Spinal cord (tissue), 10 donors: Measurements from ENCODE around the gene DPP6. TPM values are rescaled to one million over a fixed set of nuclear protein-coding genes. Genes with fewer than 3 reads are reported as not detected.
"Not testable (repeated sequence)": the region's sequence is repeated elsewhere in the genome, so short reads cannot be mapped to it uniquely, and the experiment has no call there.

Experiments used
- DNase-seq, 6 donors: peaks; one replicate each; pipeline versions ENCODE4 v3.0.0 to v3.0.0-alpha.2; 2013 to 2015; ENCODE audit warnings: low spot score in 6 of 6, low read depth in 4 of 6
- H3K27ac ChIP-seq: one replicate; pipeline ENCODE4 v1.5.1; 2013; ENCODE audit warnings: low read depth, low read length, control low read depth
- H3K27me3 ChIP-seq: one replicate; pipeline ENCODE4 v1.6.1; 2013; ENCODE audit warnings: low read length; ENCODE audit not compliant: control insufficient read depth, insufficient read depth
- H3K36me3 ChIP-seq: one replicate; pipeline ENCODE4 v1.6.1; 2013; ENCODE audit warnings: low read length; ENCODE audit not compliant: control insufficient read depth, insufficient read depth
- H3K4me1 ChIP-seq: one replicate; pipeline ENCODE4 v1.6.1; 2013; ENCODE audit warnings: low read length; ENCODE audit not compliant: control insufficient read depth, insufficient read depth
- H3K4me3 ChIP-seq: one replicate; pipeline ENCODE4 v1.5.1; 2013; ENCODE audit warnings: low read depth, low read length, control low read depth
- H3K9me3 ChIP-seq: one replicate; pipeline ENCODE4 v1.6.1; 2013; ENCODE audit warnings: low read length; ENCODE audit not compliant: control insufficient read depth, insufficient read depth
- WGBS: methylation state at CpG from one replicate; pipeline ENCODE4 v1.1.5; 2013; ENCODE audit warnings: missing lambda C conversion rate; ENCODE audit not compliant: insufficient coverage; 5-methylcytosine and 5-hydroxymethylcytosine counted together
- polyA plus RNA-seq, 2 donors: library from polyadenylated mRNA; unstranded; fragments of 120-200 nt; gene quantifications; one replicate each; pipeline ENCODE4 v1.2.1, GENCODE V29; 2013; ENCODE audit not compliant: insufficient read length in 2 of 2
- total RNA-seq, 2 donors: library from RNA; depleted of rRNA in 1 of 2; stranded (reverse); fragments of 120-200 nt in 1 of 2; fragments of >200 nt in 1 of 2; gene quantifications; one replicate each; pipeline versions ENCODE4 v1.2.3 to v1.2.4, GENCODE V29; 2013 to 2014
- donor health status: healthy.

The DPP6 gene
- total and polyA plus RNA-seq, 4 donors, result 36.3 to 104 (median 78.5) TPM

DNA sequence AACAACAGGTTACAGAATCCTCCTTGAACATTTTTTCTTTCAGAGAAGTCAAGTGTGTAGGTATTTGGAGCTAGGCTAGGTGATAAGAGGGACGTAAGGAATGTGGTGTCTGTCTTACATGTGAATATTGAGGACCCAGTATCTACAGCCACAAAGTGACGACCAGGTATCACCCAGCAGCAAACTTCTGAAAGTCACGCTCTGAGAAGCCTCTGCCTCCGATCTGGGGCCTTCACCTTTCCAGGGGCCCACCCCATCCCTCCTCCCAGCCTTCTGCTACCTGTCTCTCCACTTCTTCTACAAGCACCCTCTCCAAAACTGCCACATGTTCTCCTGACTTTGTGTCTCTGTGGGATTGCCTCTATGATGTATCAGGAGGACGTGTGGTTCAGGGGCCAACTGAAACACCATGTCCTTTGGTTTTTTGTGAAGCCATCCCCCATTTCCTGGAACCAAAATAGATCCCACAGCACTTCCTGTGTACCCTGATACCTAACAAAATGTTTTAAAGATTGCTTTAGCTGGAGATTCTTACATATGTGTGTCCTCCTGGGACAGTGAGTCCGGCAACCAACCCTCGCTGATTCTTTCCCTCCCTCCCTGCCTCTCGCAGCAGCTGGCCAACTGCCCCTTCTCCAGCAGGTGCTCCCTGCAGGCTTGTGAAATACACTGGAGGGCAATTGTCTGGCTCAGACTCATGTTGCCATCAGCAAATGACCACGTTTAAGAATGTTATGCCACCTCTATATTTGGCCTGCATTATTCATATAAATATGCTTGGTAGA is 93.9 kb downstream of the DPP6 start:
- H3K9me3 ChIP-seq, H3K27ac ChIP-seq, H3K27me3 ChIP-seq, H3K36me3 ChIP-seq, H3K4me3 ChIP-seq, DNase-seq, H3K4me1 ChIP-seq: not testable (repeated sequence)
- WGBS, result 58% methylated on average over 2 of the region's 9 CpGs

DNA sequence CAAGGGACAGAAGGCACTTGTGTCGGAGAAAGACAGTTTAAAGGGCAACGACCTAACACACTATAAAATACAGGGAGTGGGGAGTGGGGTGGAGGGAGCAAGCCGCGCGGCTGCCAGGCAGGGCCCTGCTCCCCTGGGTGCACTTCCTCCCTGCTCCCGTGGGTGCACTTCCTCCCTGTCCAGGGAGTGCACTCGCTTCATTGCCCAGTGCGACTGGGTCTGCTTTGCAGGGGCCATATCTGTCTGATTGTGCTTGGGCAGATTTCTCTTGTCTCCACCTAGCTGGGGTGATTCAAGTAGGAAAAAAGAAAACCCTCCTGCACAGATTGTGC is 94.5 kb downstream of the DPP6 start:
- H3K27me3 ChIP-seq, H3K27ac ChIP-seq, DNase-seq, H3K4me3 ChIP-seq, H3K36me3 ChIP-seq, H3K4me1 ChIP-seq, H3K9me3 ChIP-seq: not testable (repeated sequence)
- no CpG with 5 or more reads among the region's 8 CpGs for WGBS

DNA sequence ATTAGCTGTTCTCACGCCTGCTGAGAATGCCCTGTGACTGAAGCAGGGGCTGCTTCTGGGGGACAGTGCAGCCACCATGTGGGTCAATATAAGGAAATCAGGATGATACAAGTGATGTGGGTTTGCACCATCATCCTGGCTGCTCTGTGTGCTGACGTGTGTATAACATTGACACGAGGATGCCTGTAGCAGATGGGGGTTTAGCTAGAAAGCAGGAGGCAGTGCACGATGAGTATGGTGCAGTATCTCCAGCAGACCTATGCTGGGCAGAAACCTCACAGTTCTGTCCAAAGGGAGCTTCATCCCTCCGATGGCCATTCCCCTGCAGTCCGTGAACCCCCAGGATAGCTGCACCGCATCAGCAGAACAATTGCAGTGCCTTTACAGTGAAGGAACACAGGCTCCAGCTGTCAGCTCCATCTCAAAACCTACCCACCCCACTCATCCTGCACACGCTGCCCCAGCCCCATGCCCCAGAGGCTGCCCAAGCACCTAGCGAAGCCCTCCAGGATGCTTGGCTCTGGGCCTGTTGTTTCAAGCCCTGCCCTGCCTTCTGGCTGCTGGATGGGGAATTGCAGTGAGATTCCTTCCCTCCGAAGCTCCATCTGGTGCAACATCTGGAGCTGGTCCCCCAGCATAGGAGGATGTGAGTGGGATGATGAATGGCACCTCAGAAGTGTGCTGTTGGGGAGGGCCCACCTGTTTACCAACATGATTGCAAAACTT is 96.8 kb downstream of the DPP6 start:
- H3K4me3 ChIP-seq, H3K36me3 ChIP-seq, H3K4me1 ChIP-seq, H3K27me3 ChIP-seq, H3K27ac ChIP-seq, H3K9me3 ChIP-seq: not testable (repeated sequence)
- DNase-seq, result peak in 1 of 6 donors; percentile 35
- WGBS, result 92% methylated on average over 3 of the region's 10 CpGs

DNA sequence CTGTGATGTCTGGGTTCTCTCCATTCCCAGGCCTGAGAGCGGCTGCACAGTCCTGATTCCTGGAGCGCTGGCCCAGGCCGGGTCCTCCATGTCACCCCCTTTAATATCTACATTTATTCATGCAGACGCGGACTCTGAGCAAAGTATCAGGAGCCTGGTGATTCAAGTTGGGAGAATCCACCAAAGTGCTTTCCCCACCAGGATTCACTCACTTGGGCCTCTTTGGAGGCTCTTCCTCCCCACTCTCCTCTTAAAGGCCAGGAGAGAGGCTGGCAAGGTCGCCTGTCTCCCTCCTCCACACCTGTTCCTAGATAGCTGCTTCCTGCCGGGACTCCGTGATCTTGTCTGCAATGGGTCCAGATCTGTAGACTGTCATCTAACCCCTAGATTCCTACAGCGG is 98.5 kb downstream of the DPP6 start:
- H3K27ac ChIP-seq, DNase-seq, H3K9me3 ChIP-seq, H3K36me3 ChIP-seq, H3K4me1 ChIP-seq, H3K27me3 ChIP-seq, H3K4me3 ChIP-seq: not testable (repeated sequence)
- WGBS, result 97% methylated on average over 7 of the region's 9 CpGs

DNA sequence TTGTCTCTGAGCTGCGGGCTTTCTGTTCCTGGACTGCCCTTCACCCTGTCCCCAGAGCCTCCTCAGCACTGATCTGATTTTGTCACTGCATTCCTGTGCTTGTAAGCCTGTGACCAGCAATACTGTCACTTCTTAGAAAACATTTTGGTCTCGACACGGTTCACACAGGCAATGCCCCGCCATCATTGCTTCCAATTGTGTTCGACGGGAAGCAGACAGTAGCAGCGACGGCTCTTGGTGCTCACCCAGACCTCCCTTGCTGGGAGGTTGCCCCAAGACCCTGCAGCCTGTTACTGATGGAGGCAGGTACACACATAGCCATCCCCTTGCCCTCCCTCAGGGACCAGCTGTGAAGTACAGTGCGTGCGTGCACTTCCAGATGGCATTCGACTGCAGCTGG is 99.1 kb downstream of the DPP6 start:
- 88% methylated on average over 11 of the region's 11 CpGs for WGBS
- not testable (repeated sequence) for H3K4me1 ChIP-seq, H3K27ac ChIP-seq

DNA sequence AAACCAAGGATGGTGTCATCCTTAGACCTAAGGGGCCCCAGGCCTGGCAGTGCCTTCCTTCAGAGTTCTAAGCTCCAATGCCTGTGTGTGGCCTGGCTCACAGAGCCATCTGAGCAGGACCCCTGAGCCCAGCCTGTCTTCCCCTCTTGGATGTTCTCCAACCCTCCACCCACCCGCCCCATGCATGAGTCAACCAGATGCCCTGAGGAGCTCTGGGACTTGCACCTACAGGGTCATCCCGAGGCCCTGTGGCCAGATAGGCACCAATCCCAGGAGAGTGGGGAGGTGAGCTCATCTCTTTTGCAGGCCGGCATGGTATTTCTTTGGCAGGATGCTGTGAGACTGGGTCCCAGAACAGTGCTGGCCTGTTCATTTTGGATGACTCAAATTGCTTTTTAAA is 103.7 kb downstream of the DPP6 start:
- H3K27ac ChIP-seq, H3K4me3 ChIP-seq, DNase-seq, H3K36me3 ChIP-seq, H3K9me3 ChIP-seq, H3K4me1 ChIP-seq, H3K27me3 ChIP-seq: not testable (repeated sequence)
- 80% methylated on average over 1 of the region's 3 CpGs for WGBS

More for the DNA sequence above, 99.1 kb downstream of the DPP6 start:
- DNase-seq, H3K9me3 ChIP-seq, H3K36me3 ChIP-seq, H3K27me3 ChIP-seq, H3K4me3 ChIP-seq: not testable (repeated sequence)

DNA sequence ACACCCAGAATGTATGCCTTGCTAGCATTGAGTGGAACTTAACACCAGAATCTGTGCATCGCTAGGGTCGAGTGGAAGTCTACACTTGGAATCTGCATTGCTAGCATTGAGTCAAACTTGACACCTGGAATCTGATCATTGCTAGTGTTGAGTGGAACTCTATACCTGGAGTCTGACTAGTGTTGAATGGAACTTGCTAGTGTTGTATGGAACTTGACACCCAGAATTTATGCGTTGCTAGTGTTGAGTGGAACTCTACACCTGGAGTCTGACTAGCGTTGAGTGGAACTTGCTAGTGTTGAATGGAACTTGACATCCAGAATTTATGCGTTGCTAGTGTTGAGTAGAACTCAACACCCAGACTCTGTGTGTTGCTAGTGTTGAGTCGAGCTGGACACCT is 110.7 kb downstream of the DPP6 start:
- H3K4me1 ChIP-seq, result not testable (repeated sequence)
- 93% methylated on average over 2 of the region's 6 CpGs for WGBS

DNA sequence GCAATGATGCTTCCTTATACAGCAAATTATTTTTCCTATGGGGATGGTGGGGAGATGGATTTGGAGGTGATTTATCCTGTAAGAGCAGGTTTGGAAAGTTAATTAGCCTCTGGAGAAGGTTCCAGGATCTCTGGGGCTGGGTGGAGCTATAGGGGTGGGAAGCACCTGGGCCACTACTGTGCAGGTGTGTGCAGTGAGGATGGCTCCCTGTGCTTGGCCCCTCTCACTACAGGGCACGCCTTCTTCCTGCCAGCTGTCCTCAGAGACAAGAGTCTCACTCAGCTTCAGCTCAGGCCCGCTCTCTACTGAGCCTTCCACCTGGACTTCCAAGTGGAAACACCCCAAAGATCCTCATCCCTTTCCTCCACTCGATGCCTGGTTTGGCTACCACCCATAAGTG is 111.4 kb downstream of the DPP6 start:
- not testable (repeated sequence) for H3K9me3 ChIP-seq, H3K36me3 ChIP-seq, DNase-seq, H3K27ac ChIP-seq, H3K4me1 ChIP-seq, H3K27me3 ChIP-seq, H3K4me3 ChIP-seq
- WGBS, result no CpG with 5 or more reads among the region's 3 CpGs

More for the DNA sequence above, 110.7 kb downstream of the DPP6 start:
- not testable (repeated sequence) for H3K9me3 ChIP-seq, H3K4me3 ChIP-seq, H3K36me3 ChIP-seq, DNase-seq, H3K27ac ChIP-seq, H3K27me3 ChIP-seq

DNA sequence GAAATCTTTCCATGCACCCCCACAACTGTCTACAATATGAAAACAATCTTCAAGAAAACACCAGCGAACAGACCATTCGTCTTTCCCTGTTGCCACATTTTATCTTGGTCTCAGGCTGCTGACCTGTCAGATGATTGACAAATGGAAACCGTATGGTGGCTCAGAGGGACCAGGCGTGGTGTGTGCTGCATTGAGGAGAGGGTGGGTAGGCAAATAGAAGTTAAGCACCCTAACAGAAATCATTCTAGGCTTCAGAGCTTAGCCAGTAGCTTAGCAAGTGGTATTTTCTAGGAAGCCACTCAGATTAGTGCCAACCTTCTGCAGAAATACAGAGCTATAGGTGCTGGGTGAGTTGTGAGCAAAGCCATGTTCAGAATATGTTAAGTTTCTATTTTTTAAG is 114.9 kb downstream of the DPP6 start:
- WGBS, result no CpG with 5 or more reads among the region's 4 CpGs
- Histone ChIP-seq H3K27me3 (no peaks in the 10 kb centered on the region), H3K4me3 (no peak overlapping the region), H3K27ac (no peak overlapping the region), H3K9me3 (no peaks in the 10 kb centered on the region), H3K36me3 (no peaks in the 10 kb centered on the region), H3K4me1 (peaks cover 5% of the 10 kb centered on the region)
- DNase-seq, result no peak

DNA sequence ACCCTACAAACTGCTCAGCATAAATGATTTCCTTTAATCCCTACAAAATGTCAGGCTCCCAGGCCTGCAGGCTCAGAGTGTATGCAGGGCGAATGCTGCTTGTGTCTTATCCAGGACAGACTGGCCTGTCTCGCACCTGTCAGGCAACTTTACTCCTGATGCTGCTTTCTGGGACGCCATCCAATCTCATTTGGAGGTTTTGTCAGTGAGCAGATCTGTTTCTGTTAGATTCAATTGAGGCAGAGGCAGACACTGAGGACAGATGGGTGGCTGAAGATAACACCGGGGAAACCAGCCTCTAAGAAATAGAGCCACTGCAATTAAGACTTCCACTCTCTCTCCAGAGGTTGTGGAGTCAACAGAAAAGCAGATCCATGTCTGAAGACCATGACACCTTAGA is 115.6 kb downstream of the DPP6 start:
- DNase-seq, result peak in 5 of 6 donors; percentile 14 to 93 (median 21)
- no peak overlapping the region for H3K27ac ChIP-seq
- no peaks in the 10 kb centered on the region for H3K9me3 ChIP-seq
- H3K36me3 ChIP-seq, result no peaks in the 10 kb centered on the region
- H3K27me3 ChIP-seq, result no peaks in the 10 kb centered on the region
- no peak overlapping the region for H3K4me3 ChIP-seq
- WGBS, result 35% methylated on average over 4 of the region's 4 CpGs
- H3K4me1 ChIP-seq, result peaks cover 5% of the 10 kb centered on the region
